ENCODE results near the gene ABHD12.

The ABHD12 gene

GRCh38 chr20:25325997-25326396, 64.6 kb downstream of the ABHD12 start:
- DNase-seq (ENCODE audit: extremely low read depth, low read depth), result no peak
- no peak for TF ChIP-seq CTCF (IDR thresholded peaks at IDR 0.05; ENCODE audit: low read depth, low read length)

- no peak for DNase-seq (ENCODE audit: extremely low read depth, low read depth)
- TF ChIP-seq CTCF (IDR thresholded peaks at IDR 0.05; ENCODE audit: low read depth, low read length), result no peak
These were observed 65.6 kb downstream of the ABHD12 start for GRCh38 chr20:25325073-25325472.

GRCh38 chr20:25324412-25324811, 66.2 kb downstream of the ABHD12 start:
- no peak for TF ChIP-seq CTCF (IDR thresholded peaks at IDR 0.05; ENCODE audit: low read depth, low read length)
- no peak for DNase-seq (ENCODE audit: extremely low read depth, low read depth)

GRCh38 chr20:25323496-25324246, 67.0 kb downstream of the ABHD12 start:
- TF ChIP-seq CTCF (IDR thresholded peaks at IDR 0.05; ENCODE audit: low read depth, low read length), result no peak
- no peak for DNase-seq (ENCODE audit: extremely low read depth, low read depth)

- DNase-seq (ENCODE audit: extremely low read depth, low read depth), result no peak
- TF ChIP-seq CTCF (IDR thresholded peaks at IDR 0.05; ENCODE audit: low read depth, low read length), result no peak
These were observed 68.6 kb downstream of the ABHD12 start for GRCh38 chr20:25321991-25322390.

GRCh38 chr20:25321262-25321831, 69.3 kb downstream of the ABHD12 start:
- no peak for TF ChIP-seq CTCF (IDR thresholded peaks at IDR 0.05; ENCODE audit: low read depth, low read length)
- DNase-seq (ENCODE audit: extremely low read depth, low read depth), result no peak

- DNase-seq (ENCODE audit: extremely low read depth, low read depth), result no peak
- TF ChIP-seq CTCF (IDR thresholded peaks at IDR 0.05; ENCODE audit: low read depth, low read length), result no peak
These were observed 70.4 kb downstream of the ABHD12 start for GRCh38 chr20:25320035-25320800.
